Hepatocyte (in vitro differentiated cells): ENCODE results near the gene LRBA. TPM values are rescaled to one million over a fixed set of nuclear protein-coding genes. Genes with fewer than 3 reads are reported as not detected.

ENCODE experiments used
- DNase-seq: peaks from one replicate; pipeline ENCODE4 v3.0.0-alpha.2; 2016; ENCODE audit warnings: low spot score
- H2AFZ ChIP-seq: fragments of 200-600 bp; sonication (generic); 2 replicates; pipeline ENCODE4 v1.6.0; 2016; ENCODE audit warnings: antibody characterized with exemption, mild to moderate bottlenecking
- H3K27ac ChIP-seq: fragments of 200-600 bp; sonication (generic); 2 replicates; pipeline ENCODE4 v1.5.1; 2016; ENCODE audit warnings: mild to moderate bottlenecking
- H3K27me3 ChIP-seq: fragments of 200-600 bp; sonication (generic); 2 replicates; pipeline ENCODE4 v1.6.1; 2016
- H3K36me3 ChIP-seq: fragments of 200-600 bp; sonication (generic); replicated peaks from 2 replicates; pipeline ENCODE4 v1.5.1; 2016; ENCODE audit warnings: low read depth; ENCODE audit not compliant: insufficient read depth
- H3K4me1 ChIP-seq: fragments of 200-600 bp; sonication (generic); 2 replicates; pipeline ENCODE4 v1.5.1; 2016; ENCODE audit warnings: mild to moderate bottlenecking, moderate library complexity; ENCODE audit not compliant: insufficient read depth
- H3K4me2 ChIP-seq: fragments of 200-600 bp; sonication (generic); 2 replicates; pipeline ENCODE4 v1.6.0; 2016
- H3K4me3 ChIP-seq: fragments of 200-600 bp; sonication (generic); 2 replicates; pipeline ENCODE4 v1.5.1; 2016; ENCODE audit warnings: mild to moderate bottlenecking
- H3K79me2 ChIP-seq: fragments of 200-600 bp; sonication (generic); 2 replicates; pipeline ENCODE4 v1.6.0; 2017; ENCODE audit warnings: mild to moderate bottlenecking
- H3K9me2 ChIP-seq: fragments of 200-600 bp; sonication (generic); replicated peaks from 2 replicates; pipeline ENCODE4 v1.6.0; 2017; ENCODE audit warnings: mild to moderate bottlenecking; ENCODE audit not compliant: insufficient read depth
- H3K9me3 ChIP-seq: fragments of 200-600 bp; sonication (generic); 2 replicates; pipeline ENCODE4 v1.5.1; 2016; ENCODE audit warnings: low read depth, mild to moderate bottlenecking
- H4K20me1 ChIP-seq: fragments of 200-600 bp; sonication (generic); 2 replicates; pipeline ENCODE4 v1.6.0; 2016; ENCODE audit warnings: mild to moderate bottlenecking; ENCODE audit not compliant: insufficient read depth, poor library complexity, severe bottlenecking
- CTCF ChIP-seq: fragments of 200-600 bp; sonication (generic); IDR thresholded peaks from 2 replicates; pipeline ENCODE4 v1.5.1; 2016; ENCODE audit warnings: antibody characterized with exemption, mild to moderate bottlenecking; ENCODE audit not compliant: poor library complexity
- EZH2 ChIP-seq: fragments of 200-600 bp; sonication (generic); IDR thresholded peaks from 2 replicates; pipeline ENCODE4 v1.6.1; 2016; ENCODE audit warnings: antibody characterized with exemption, mild to moderate bottlenecking, borderline replicate concordance
- EZH2phosphoT487 ChIP-seq: fragments of 200-600 bp; sonication (generic); IDR thresholded peaks from one replicate; pipeline ENCODE4 v1.6.1; 2018; ENCODE audit warnings: antibody characterized with exemption, mild to moderate bottlenecking, low read depth, moderate library complexity; ENCODE audit not compliant: unreplicated experiment, severe bottlenecking
- WGBS: methylation state at CpG from one replicate; pipeline ENCODE4 v1.1.6; 2016; ENCODE audit warnings: low lambda C conversion rate; ENCODE audit errors: missing lambda C conversion rate; 5-methylcytosine and 5-hydroxymethylcytosine counted together
- polyA plus RNA-seq: library from polyadenylated mRNA; unstranded; fragments of >200 nt; fragmentation: Nextera tagmentation; extraction: Ambion mirVana; gene quantifications from 2 replicates; pipeline ENCODE4 v1.2.1, GENCODE V29; 2016
- total RNA-seq: library from RNA; depleted of rRNA; stranded (reverse); fragments of >200 nt; gene quantifications from 2 replicates; pipeline ENCODE4 v1.2.3, GENCODE V29; 2014

Gene LRBA
- total and polyA plus RNA-seq, 2 experiments from 2014 or later: 14.1 to 69.4 TPM

DNA sequence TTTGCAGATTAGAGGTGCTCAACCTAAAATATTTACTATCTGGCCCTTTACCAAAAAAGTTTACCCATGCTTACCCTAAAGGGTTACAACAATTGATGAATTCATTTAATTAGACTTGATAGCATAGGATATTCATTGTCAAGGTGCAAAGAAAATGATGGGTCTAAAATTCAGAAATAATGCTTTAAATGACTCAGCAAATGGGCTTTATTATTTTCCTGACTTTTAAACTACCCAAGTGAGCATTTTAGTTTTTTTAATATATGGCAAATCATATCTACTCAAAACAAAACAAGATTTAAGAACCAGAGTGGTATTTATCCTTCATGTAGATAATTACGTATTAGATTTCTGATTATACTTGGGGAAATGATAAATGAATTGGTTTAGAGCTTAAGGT is 701.1 kb downstream of the LRBA start:
- no peaks in the 10 kb centered on the region for H3K9me2 ChIP-seq
- no peak overlapping the region for H2AFZ ChIP-seq
- no peaks in the 10 kb centered on the region for H3K9me3 ChIP-seq
- H3K4me2 ChIP-seq: no peak overlapping the region
- H4K20me1 ChIP-seq: no peaks in the 10 kb centered on the region
- H3K27ac ChIP-seq: no peak overlapping the region
- DNase-seq: no peak
- no peaks in the 10 kb centered on the region for H3K4me1 ChIP-seq
- no peaks in the 10 kb centered on the region for H3K79me2 ChIP-seq
- H3K4me3 ChIP-seq: no peak overlapping the region
- WGBS: 97% methylated on average over 1 of the region's 1 CpG
- no peaks in the 10 kb centered on the region for H3K36me3 ChIP-seq
- H3K27me3 ChIP-seq: no peaks in the 10 kb centered on the region
- TF ChIP-seq EZH2phosphoT487 (no peak), CTCF (no peak), EZH2 (no peak)

DNA sequence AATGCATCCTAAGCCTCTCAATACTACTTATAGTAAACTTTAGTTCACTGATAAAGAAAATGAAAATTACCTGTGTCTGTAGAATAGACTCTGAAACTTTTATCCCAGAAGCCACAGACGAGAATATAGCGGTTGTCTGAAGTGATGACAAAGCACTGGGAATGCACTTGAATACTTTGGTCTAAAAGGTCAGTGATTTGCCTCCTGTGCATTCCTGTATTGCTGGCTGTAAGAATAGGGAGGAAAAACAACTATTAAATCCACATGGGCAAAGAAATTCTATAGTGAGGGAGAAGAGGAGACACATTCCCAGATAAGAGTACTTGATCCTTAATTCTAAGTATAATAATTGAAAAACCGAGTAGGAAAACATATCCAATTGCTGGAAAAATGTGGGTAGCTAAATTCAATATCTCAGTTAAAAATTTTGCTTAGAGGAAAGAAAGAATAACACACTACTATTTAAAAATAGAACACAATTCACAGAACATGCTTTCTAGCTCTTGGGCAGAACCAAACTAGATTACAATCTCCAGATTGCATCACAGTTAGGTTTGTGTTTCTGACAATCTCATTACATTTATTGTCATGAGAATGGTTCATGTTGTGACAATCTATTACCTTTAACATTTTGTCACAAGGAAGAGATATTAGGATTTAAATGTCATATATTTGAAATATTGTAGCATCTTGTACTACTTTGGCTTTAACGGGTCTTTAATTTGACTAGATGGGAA is 704.8 kb downstream of the LRBA start:
- Histone ChIP-seq H4K20me1 (no peaks in the 10 kb centered on the region), H3K9me2 (no peaks in the 10 kb centered on the region), H3K9me3 (no peaks in the 10 kb centered on the region), H3K36me3 (no peaks in the 10 kb centered on the region), H3K27me3 (no peaks in the 10 kb centered on the region), H3K79me2 (no peaks in the 10 kb centered on the region), H3K4me2 (no peak overlapping the region), H3K4me1 (no peaks in the 10 kb centered on the region), H2AFZ (no peak overlapping the region), H3K27ac (no peak overlapping the region), H3K4me3 (no peak overlapping the region)
- 66% methylated on average over 4 of the region's 4 CpGs for WGBS
- TF ChIP-seq EZH2 (no peak), EZH2phosphoT487 (no peak), CTCF (no peak)
- no peak for DNase-seq

GRCh38 chr4:150308824-150309472 is 706.1 kb downstream of the LRBA start:
- DNase-seq: no peak
- no peak overlapping the region for H3K4me2 ChIP-seq
- H3K9me2 ChIP-seq: no peaks in the 10 kb centered on the region
- no peaks in the 10 kb centered on the region for H3K79me2 ChIP-seq
- WGBS: 97% methylated on average over 4 of the region's 4 CpGs
- H3K9me3 ChIP-seq: no peaks in the 10 kb centered on the region
- H3K4me1 ChIP-seq: no peaks in the 10 kb centered on the region
- H3K27ac ChIP-seq: no peak overlapping the region
- H3K36me3 ChIP-seq: no peaks in the 10 kb centered on the region
- TF ChIP-seq CTCF (no peak), EZH2 (no peak), EZH2phosphoT487 (no peak)
- no peaks in the 10 kb centered on the region for H3K27me3 ChIP-seq
- H2AFZ ChIP-seq: no peak overlapping the region
- H3K4me3 ChIP-seq: no peak overlapping the region
- no peaks in the 10 kb centered on the region for H4K20me1 ChIP-seq
